DOHH2 (cell line): ENCODE data around the gene HEG1.

Experiments used
- H3F3A ChIP-seq: fragments of 200-600 bp; sonication (generic), shearing (Covaris generic); 2 replicates; pipeline ENCODE4 v1.6.0; 2016; ENCODE audit warnings: antibody characterized with exemption, mild to moderate bottlenecking; ENCODE audit not compliant: control insufficient read depth, insufficient read depth
- H3K27ac ChIP-seq: fragments of 200-600 bp; sonication (generic); 2 replicates; pipeline ENCODE4 v1.5.1; 2014; ENCODE audit warnings: low read depth, mild to moderate bottlenecking, low read length, moderate library complexity
- H3K27me3 ChIP-seq: fragments of 200-600 bp; sonication (generic); 2 replicates; pipeline ENCODE4 v1.6.1; 2014; ENCODE audit warnings: mild to moderate bottlenecking, low read length, mixed read lengths; ENCODE audit not compliant: control insufficient read depth
- H3K36me3 ChIP-seq: fragments of 200-600 bp; sonication (generic); 2 replicates; pipeline ENCODE4 v1.6.1; 2014; ENCODE audit warnings: mild to moderate bottlenecking, low read length, moderate library complexity, mixed read lengths; ENCODE audit not compliant: control insufficient read depth
- H3K4me1 ChIP-seq: fragments of 200-600 bp; sonication (generic); 2 replicates; pipeline ENCODE4 v1.6.1; 2014; ENCODE audit warnings: mild to moderate bottlenecking, low read length, mixed read lengths; ENCODE audit not compliant: control insufficient read depth
- H3K4me2 ChIP-seq: fragments of 200-600 bp; sonication (generic); 2 replicates; pipeline ENCODE4 v1.6.0; 2014; ENCODE audit warnings: mild to moderate bottlenecking, low read length, moderate library complexity
- H3K4me3 ChIP-seq: fragments of 200-600 bp; sonication (generic); 2 replicates; pipeline ENCODE4 v1.5.1; 2014; ENCODE audit warnings: mild to moderate bottlenecking, low read length, mixed read lengths
- H3K79me2 ChIP-seq: fragments of 200-600 bp; sonication (generic); 2 replicates; pipeline ENCODE4 v1.6.1; 2014; ENCODE audit warnings: mild to moderate bottlenecking, low read length, mixed read lengths; ENCODE audit not compliant: control insufficient read depth
- H3K9me2 ChIP-seq: fragments of 200-600 bp; sonication (generic); replicated peaks from 2 replicates; pipeline ENCODE4 v1.6.1; 2014; ENCODE audit warnings: mild to moderate bottlenecking, low read length, mixed read lengths; ENCODE audit not compliant: control insufficient read depth
- H3K9me3 ChIP-seq: fragments of 200-600 bp; sonication (generic); 2 replicates; pipeline ENCODE4 v1.6.1; 2014; ENCODE audit warnings: antibody characterized with exemption, low read length, mixed read lengths; ENCODE audit not compliant: control insufficient read depth, insufficient read depth
- H4K20me1 ChIP-seq: fragments of 200-600 bp; sonication (generic); 2 replicates; pipeline ENCODE4 v1.6.0; 2014; ENCODE audit warnings: low read depth, mild to moderate bottlenecking, antibody characterized with exemption, low read length, moderate library complexity; ENCODE audit not compliant: control insufficient read depth, insufficient read depth
- EZH2phosphoT487 ChIP-seq: fragments of 200-600 bp; sonication (generic); IDR thresholded peaks from 2 replicates; pipeline ENCODE4 v1.6.1; 2017; ENCODE audit warnings: borderline replicate concordance, mild to moderate bottlenecking, antibody characterized with exemption, low read length, moderate library complexity, mixed read lengths
- TF ChIP-seq, protein P1 (sequence below): fragments of 200-600 bp; sonication (generic); IDR thresholded peaks from one replicate; pipeline ENCODE4 v1.5.1; 2014; ENCODE audit warnings: antibody characterized with exemption, mild to moderate bottlenecking, low read depth, low read length; ENCODE audit not compliant: poor library complexity, severe bottlenecking

Gene HEG1

GRCh38 chr3:124976383-124976782 is 79.4 kb downstream of the HEG1 start:
- Histone ChIP-seq H3F3A (no peaks in the 10 kb centered on the region), H3K9me3 (no peaks in the 10 kb centered on the region), H3K9me2 (no peaks in the 10 kb centered on the region), H4K20me1 (no peaks in the 10 kb centered on the region), H3K4me1 (no peaks in the 10 kb centered on the region), H3K36me3 (no peaks in the 10 kb centered on the region), H3K79me2 (no peaks in the 10 kb centered on the region), H3K4me2 (no peak overlapping the region), H3K27me3 (no peaks in the 10 kb centered on the region), H3K27ac (no peak overlapping the region), H3K4me3 (no peak overlapping the region)
- TF ChIP-seq, protein P1, sequence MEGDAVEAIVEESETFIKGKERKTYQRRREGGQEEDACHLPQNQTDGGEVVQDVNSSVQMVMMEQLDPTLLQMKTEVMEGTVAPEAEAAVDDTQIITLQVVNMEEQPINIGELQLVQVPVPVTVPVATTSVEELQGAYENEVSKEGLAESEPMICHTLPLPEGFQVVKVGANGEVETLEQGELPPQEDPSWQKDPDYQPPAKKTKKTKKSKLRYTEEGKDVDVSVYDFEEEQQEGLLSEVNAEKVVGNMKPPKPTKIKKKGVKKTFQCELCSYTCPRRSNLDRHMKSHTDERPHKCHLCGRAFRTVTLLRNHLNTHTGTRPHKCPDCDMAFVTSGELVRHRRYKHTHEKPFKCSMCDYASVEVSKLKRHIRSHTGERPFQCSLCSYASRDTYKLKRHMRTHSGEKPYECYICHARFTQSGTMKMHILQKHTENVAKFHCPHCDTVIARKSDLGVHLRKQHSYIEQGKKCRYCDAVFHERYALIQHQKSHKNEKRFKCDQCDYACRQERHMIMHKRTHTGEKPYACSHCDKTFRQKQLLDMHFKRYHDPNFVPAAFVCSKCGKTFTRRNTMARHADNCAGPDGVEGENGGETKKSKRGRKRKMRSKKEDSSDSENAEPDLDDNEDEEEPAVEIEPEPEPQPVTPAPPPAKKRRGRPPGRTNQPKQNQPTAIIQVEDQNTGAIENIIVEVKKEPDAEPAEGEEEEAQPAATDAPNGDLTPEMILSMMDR = no peak
- TF ChIP-seq EZH2phosphoT487 = no peak

- Histone ChIP-seq H3K4me2 (no peak overlapping the region), H3K9me2 (no peaks in the 10 kb centered on the region), H4K20me1 (no peaks in the 10 kb centered on the region), H3K4me3 (no peak overlapping the region), H3K36me3 (no peaks in the 10 kb centered on the region), H3K27ac (no peak overlapping the region), H3K9me3 (no peaks in the 10 kb centered on the region), H3F3A (no peaks in the 10 kb centered on the region), H3K79me2 (no peaks in the 10 kb centered on the region), H3K4me1 (no peaks in the 10 kb centered on the region), H3K27me3 (no peaks in the 10 kb centered on the region)
- TF ChIP-seq, protein P1 = no peak
- no peak for TF ChIP-seq EZH2phosphoT487
Observed at GRCh38 chr3:124974691-124975090, 81.1 kb downstream of the HEG1 start.

DNA sequence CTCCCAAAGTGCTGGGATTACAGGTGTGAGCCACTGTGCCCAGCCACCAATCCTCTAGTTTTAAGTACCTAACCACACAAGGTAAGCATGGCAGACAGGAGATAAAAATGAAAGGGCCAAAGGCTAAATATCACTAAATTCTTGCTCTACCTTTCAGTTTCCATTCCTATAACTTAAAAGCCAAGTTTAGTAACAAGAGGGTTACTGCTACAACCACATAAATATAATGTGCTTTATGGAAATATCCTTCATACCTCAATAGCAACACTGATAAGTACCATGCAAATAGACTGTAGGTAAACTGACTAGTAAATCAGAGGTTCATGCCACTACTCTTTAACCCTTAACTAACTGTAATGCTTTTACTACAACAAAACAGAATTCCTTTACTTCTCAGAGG is 82.5 kb downstream of the HEG1 start:
- TF ChIP-seq, protein P1 = no peak
- TF ChIP-seq EZH2phosphoT487 = no peak
- Histone ChIP-seq H3K4me3 (no peak overlapping the region), H4K20me1 (no peaks in the 10 kb centered on the region), H3K27ac (no peak overlapping the region), H3K27me3 (no peaks in the 10 kb centered on the region), H3K9me2 (no peaks in the 10 kb centered on the region), H3F3A (no peaks in the 10 kb centered on the region), H3K79me2 (no peaks in the 10 kb centered on the region), H3K9me3 (no peaks in the 10 kb centered on the region), H3K4me2 (no peak overlapping the region), H3K36me3 (no peaks in the 10 kb centered on the region), H3K4me1 (no peaks in the 10 kb centered on the region)

DNA sequence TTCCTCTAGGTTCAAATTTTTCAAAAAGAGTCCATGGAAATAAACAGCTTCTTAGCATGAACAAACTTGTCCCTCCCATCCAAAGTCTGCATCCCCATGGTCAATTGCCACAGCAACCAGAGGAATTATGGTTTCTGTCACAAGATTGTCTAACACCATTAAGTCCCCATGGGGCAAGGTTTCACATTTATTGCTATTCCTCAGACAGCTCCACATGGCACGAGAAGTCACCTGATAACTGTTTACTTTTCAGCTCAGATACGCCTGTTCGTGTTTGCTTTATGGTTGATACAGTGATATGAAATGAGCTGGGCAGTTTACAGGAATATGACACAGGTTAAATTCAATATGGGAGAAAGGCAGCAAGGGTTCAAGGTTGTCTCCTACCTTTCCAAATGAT is 83.3 kb downstream of the HEG1 start:
- Histone ChIP-seq H3K9me2 (no peaks in the 10 kb centered on the region), H4K20me1 (no peaks in the 10 kb centered on the region), H3F3A (no peaks in the 10 kb centered on the region), H3K4me1 (no peaks in the 10 kb centered on the region), H3K36me3 (no peaks in the 10 kb centered on the region), H3K79me2 (no peaks in the 10 kb centered on the region), H3K27me3 (no peaks in the 10 kb centered on the region), H3K9me3 (no peaks in the 10 kb centered on the region), H3K4me2 (no peak overlapping the region), H3K27ac (no peak overlapping the region), H3K4me3 (no peak overlapping the region)
- no peak for TF ChIP-seq EZH2phosphoT487
- TF ChIP-seq, protein P1 = no peak
